ENCODE results near the gene KDM5A.

DNA sequence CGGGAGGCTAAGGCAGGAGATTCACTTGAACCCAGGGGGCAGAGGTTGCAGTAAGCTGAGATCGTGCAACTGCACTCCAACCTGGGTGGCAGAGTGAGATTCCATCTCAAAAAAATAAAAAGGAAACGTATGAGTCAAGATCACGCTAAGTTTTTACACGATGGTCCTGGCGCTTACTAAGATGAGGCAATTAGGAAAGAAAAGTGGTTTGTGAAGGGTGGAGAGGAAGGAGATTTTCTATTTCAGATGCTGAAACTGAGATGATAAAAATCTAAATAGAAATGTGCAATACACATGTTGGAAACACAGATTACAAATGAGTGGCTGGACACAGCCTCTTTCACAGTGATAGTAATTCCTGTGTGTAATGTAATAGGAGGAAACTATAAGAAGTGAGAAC, 63.2 kb downstream of the KDM5A start:
- TF ChIP-seq, protein P1, sequence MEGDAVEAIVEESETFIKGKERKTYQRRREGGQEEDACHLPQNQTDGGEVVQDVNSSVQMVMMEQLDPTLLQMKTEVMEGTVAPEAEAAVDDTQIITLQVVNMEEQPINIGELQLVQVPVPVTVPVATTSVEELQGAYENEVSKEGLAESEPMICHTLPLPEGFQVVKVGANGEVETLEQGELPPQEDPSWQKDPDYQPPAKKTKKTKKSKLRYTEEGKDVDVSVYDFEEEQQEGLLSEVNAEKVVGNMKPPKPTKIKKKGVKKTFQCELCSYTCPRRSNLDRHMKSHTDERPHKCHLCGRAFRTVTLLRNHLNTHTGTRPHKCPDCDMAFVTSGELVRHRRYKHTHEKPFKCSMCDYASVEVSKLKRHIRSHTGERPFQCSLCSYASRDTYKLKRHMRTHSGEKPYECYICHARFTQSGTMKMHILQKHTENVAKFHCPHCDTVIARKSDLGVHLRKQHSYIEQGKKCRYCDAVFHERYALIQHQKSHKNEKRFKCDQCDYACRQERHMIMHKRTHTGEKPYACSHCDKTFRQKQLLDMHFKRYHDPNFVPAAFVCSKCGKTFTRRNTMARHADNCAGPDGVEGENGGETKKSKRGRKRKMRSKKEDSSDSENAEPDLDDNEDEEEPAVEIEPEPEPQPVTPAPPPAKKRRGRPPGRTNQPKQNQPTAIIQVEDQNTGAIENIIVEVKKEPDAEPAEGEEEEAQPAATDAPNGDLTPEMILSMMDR (IDR thresholded peaks at IDR 0.05), result no peak
- TF ChIP-seq POLR2A (IDR thresholded peaks at IDR 0.05), result no peak

All from esophagus squamous epithelium (tissue), 4 donors.